K562 (cell line): ENCODE results near the gene SLC35E1. TPM values are rescaled to one million over a fixed set of nuclear protein-coding genes. Genes with fewer than 3 reads are reported as not detected.

ENCODE experiments used
- GTF2A2 ChIP-seq: IDR thresholded peaks from 2 replicates; pipeline ENCODE4 v1.6.1; 2016; ENCODE audit warnings: mild to moderate bottlenecking, missing genetic modification characterization, missing compliant biosample characterization
- MGA ChIP-seq: fragments of 450-650 bp; IDR thresholded peaks from 2 replicates; pipeline ENCODE4 v1.6.1; 2016; ENCODE audit warnings: mild to moderate bottlenecking, moderate library complexity
- POLR2AphosphoS5 ChIP-seq: IDR thresholded peaks from 2 replicates; pipeline ENCODE4 v1.6.1; 2011; ENCODE audit warnings: mild to moderate bottlenecking, low read depth, low read length, moderate library complexity; ENCODE audit not compliant: control insufficient read depth, insufficient read depth
- REST ChIP-seq, 2 experiments: fragments of 450-650 bp; formaldehyde crosslinking in 1 of 2; IDR thresholded peaks; 2 replicates each; pipeline versions ENCODE4 v1.4.0 to v1.6.1; 2014 to 2020; ENCODE audit warnings: mild to moderate bottlenecking in 2 of 2, borderline replicate concordance in 1 of 2, low read depth in 1 of 2
- polyA plus RNA-seq, 8 experiments: library from polyadenylated mRNA; depleted of rRNA in 4 of 8; stranded (reverse) in 5 of 8; unstranded in 3 of 8; fragments of >200 nt; fragmentation: Nextera tagmentation in 2 of 8; fragmentation: Illumina TruSeq in 1 of 8; extraction: Ambion mirVana in 2 of 8; extraction: Trizol in 1 of 8; gene quantifications; 2 replicates each; pipeline versions ENCODE4 v1.2.1 to v1.2.3, GENCODE V29; 2011 to 2014; ENCODE audit warnings: inconsistent platforms in 1 of 8, missing spikeins in 1 of 8
- total RNA-seq, 7 experiments: library from RNA; depleted of rRNA in 6 of 7; stranded (reverse); fragments of >200 nt in 6 of 7; fragmentation: Illumina TruSeq in 2 of 7; extraction: Trizol in 2 of 7; gene quantifications; 2 replicates each; pipeline versions ENCODE4 v1.2.1 to v1.2.3, GENCODE V29; 2011 to 2021; ENCODE audit warnings: low replicate concordance in 1 of 7

SLC35E1 gene
- total and polyA plus RNA-seq, 9 of the 15 experiments (the other 6 are each of a cell fraction or from before 2014, with no cell fraction given): 15.0 to 40.1 (median 25.7) TPM

- peak; percentile 65; the same call in 1 of the 2 replicates for TF ChIP-seq MGA
- no peak; the same call in 1 of the 2 replicates for TF ChIP-seq POLR2AphosphoS5
- TF ChIP-seq GTF2A2 (tag): no peak
- no peak for TF ChIP-seq REST (IDR thresholded peaks at IDR 0.05; ENCODE audit: borderline replicate concordance)
- no peak for TF ChIP-seq REST (CRISPR knock-in tag; IDR thresholded peaks at IDR 0.05; ENCODE audit: low read depth)
These were observed 12.3 kb upstream of the SLC35E1 start (continued) for GRCh38 chr19:16584248-16585093.
